ENCODE measurements around the gene PAQR9.

The PAQR9 gene

GRCh38 chr3:142947799-142948575 is 15.5 kb downstream of the PAQR9 start:
- DNase-seq = no peak

GRCh38 chr3:142947352-142947751 is 16.1 kb downstream of the PAQR9 start:
- no peak for DNase-seq

GRCh38 chr3:142946861-142947260 is 16.6 kb downstream of the PAQR9 start:
- DNase-seq = no peak

- DNase-seq = no peak
These were observed 18.5 kb downstream of the PAQR9 start for GRCh38 chr3:142945023-142945422.

- no peak for DNase-seq
These were observed 19.1 kb downstream of the PAQR9 start for GRCh38 chr3:142944342-142944741.

GRCh38 chr3:142943870-142944269 is 19.6 kb downstream of the PAQR9 start:
- no peak for DNase-seq

GRCh38 chr3:142943349-142943748 is 20.1 kb downstream of the PAQR9 start:
- DNase-seq = no peak

- DNase-seq = no peak
These were observed 21.9 kb downstream of the PAQR9 start for GRCh38 chr3:142941373-142942123.

- no peak for DNase-seq
These were observed 23.0 kb downstream of the PAQR9 start for GRCh38 chr3:142940472-142940871.

GRCh38 chr3:142940000-142940399 is 23.5 kb downstream of the PAQR9 start:
- no peak for DNase-seq

- DNase-seq = no peak
These were observed 27.5 kb downstream of the PAQR9 start for GRCh38 chr3:142935963-142936362.

GRCh38 chr3:142934887-142935269 is 28.6 kb downstream of the PAQR9 start:
- DNase-seq = no peak

- DNase-seq = no peak
These were observed 29.2 kb downstream of the PAQR9 start for GRCh38 chr3:142934128-142934886.

- no peak for DNase-seq
These were observed 32.3 kb downstream of the PAQR9 start for GRCh38 chr3:142931222-142931621.

GRCh38 chr3:142930463-142930862 is 33.0 kb downstream of the PAQR9 start:
- no peak for DNase-seq

- DNase-seq = no peak
These were observed 33.6 kb downstream of the PAQR9 start for GRCh38 chr3:142929890-142930289.

GRCh38 chr3:142929109-142929508 is 34.4 kb downstream of the PAQR9 start:
- no peak for DNase-seq

GRCh38 chr3:142926368-142926944 is 37.0 kb downstream of the PAQR9 start:
- DNase-seq = no peak

- no peak for DNase-seq
These were observed 38.3 kb downstream of the PAQR9 start for GRCh38 chr3:142925140-142925539.

- no peak for DNase-seq
These were observed 39.8 kb downstream of the PAQR9 start for GRCh38 chr3:142923694-142924093.

- DNase-seq = no peak
These were observed 46.9 kb downstream of the PAQR9 start for GRCh38 chr3:142916605-142917004.

GRCh38 chr3:142915636-142916035 is 47.8 kb downstream of the PAQR9 start:
- no peak for DNase-seq

- DNase-seq = no peak
These were observed 49.1 kb downstream of the PAQR9 start for GRCh38 chr3:142914286-142914811.
